GM18502 (cell line): ENCODE results near the gene CGB5.
A peak's percentile ranks its signal among the peaks of the same experiment; 100 is the strongest.

Experiments used
- ATAC-seq: cut with Tn5 transposase; IDR thresholded peaks from one replicate; pipeline ENCODE4 v1.9.1; 2021; ENCODE audit warnings: mild to moderate bottlenecking; ENCODE audit not compliant: unreplicated experiment, poor library complexity

The CGB5 gene

GRCh38 chr19:49085020-49085867 is 41.6 kb downstream of the CGB5 start, which contains the start of gene SNRNP70:
Gene SNRNP70, plus strand, starts transcription at chr19:49085451. Its CDS starts 964 bp downstream, at chr19:49086415.
- ATAC-seq: peak; percentile 89

DNA sequence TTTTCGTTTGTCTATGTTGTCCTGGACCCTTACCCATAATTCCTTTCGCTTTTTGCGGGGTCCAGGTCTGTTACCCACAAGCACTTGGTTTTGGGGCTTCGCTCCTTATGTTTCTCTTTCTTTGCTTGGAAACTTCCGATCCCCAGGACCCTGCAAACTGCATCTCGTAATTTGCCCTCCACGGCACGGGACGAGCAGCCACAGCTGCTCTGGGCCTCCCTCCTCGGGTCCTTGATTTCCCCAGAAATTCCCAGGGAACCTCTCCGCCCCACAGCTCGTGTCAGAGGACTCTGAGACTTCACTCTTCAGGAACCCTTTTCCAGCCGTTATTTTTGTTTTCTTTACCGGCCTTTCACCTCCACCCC is 42.2 kb downstream of the CGB5 start:
- ATAC-seq: no peak

GRCh38 chr19:49086296-49086695 is 42.6 kb downstream of the CGB5 start:
- no peak for ATAC-seq

DNA sequence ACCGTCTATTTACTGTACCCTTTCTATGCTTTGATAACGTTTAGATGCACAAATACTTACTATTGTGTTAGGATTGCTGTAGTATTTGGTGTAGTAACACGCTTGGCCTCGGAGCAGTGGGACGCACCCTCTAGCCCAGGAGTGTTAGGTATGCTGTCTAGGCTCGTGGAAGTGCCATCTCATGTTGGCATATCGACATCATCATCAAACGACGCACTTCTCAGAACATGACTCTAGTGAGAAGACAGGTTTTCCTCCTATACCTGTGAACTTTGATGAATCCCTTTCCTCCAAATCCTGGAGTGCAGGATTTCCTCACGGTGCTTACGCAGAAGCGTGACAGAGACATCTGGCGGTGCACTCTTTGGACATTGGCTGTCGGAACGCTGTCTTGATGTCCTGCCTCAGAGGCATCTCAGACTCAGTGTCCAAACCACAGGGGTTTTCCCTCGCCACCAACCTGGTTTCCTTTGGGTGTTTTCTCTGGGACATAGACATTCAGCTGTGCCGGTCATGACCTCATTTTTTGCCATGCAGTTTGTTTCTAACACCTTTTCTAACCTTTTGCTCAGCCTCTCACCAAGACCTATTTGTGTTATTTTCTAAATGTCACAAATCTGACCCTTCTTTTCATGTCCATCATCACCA is 47.9 kb downstream of the CGB5 start:
- ATAC-seq: no peak

GRCh38 chr19:49092686-49093085 is 49.0 kb downstream of the CGB5 start:
- no peak for ATAC-seq
